Lower leg skin (tissue), 4 donors: ENCODE data around the gene SLC35E2B. TPM values are rescaled to one million over a fixed set of nuclear protein-coding genes. Genes with fewer than 3 reads are reported as not detected.
"Not testable (repeated sequence)": the region's sequence is repeated elsewhere in the genome, so short reads cannot be mapped to it uniquely, and the experiment has no call there.

Source experiments
- DNase-seq, 2 donors: peaks; one replicate each; pipeline ENCODE4 v3.0.0-alpha.2; 2019; ENCODE audit warnings: low spot score in 2 of 2
- H3K4me3 ChIP-seq: fragments of 200-600 bp; sonication (generic); 2 replicates; pipeline ENCODE4 v1.5.1; 2017; ENCODE audit warnings: mild to moderate bottlenecking, low read depth; ENCODE audit not compliant: poor library complexity, severe bottlenecking
- POLR2A ChIP-seq, 2 donors: fragments of 450-650 bp; IDR thresholded peaks; one replicate each; pipeline ENCODE4 v1.6.1; 2016 to 2017; ENCODE audit warnings: antibody characterized with exemption in 2 of 2, mild to moderate bottlenecking in 1 of 2, moderate library complexity in 1 of 2
- WGBS, 2 donors: methylation state at CpG; one replicate each; pipeline ENCODE4 v1.1.5; 2018; 5-methylcytosine and 5-hydroxymethylcytosine counted together
- intact Hi-C: fragments of 100-400 bp; cut with DNase I; formaldehyde crosslinking; loops from one replicate; pipeline ENCODE4 v1.15.0; 2023; ENCODE audit warnings: low total_unique reads
- total RNA-seq, 4 donors: library from RNA; depleted of rRNA; stranded (reverse); fragments of >200 nt; gene quantifications; one replicate each; pipeline ENCODE4 v1.1.0, GENCODE V29; 2016
- TF ChIP-seq, protein P1 (sequence below), 3 donors: fragments of 450-650 bp; IDR thresholded peaks; one replicate each; pipeline ENCODE4 v1.5.1; 2016; ENCODE audit warnings: antibody characterized with exemption in 3 of 3, mild to moderate bottlenecking in 3 of 3, moderate library complexity in 2 of 3

Gene SLC35E2B
- 10 to 100 TPM; 16.1 to 48.4 (median 31.4) TPM for total RNA-seq

DNA sequence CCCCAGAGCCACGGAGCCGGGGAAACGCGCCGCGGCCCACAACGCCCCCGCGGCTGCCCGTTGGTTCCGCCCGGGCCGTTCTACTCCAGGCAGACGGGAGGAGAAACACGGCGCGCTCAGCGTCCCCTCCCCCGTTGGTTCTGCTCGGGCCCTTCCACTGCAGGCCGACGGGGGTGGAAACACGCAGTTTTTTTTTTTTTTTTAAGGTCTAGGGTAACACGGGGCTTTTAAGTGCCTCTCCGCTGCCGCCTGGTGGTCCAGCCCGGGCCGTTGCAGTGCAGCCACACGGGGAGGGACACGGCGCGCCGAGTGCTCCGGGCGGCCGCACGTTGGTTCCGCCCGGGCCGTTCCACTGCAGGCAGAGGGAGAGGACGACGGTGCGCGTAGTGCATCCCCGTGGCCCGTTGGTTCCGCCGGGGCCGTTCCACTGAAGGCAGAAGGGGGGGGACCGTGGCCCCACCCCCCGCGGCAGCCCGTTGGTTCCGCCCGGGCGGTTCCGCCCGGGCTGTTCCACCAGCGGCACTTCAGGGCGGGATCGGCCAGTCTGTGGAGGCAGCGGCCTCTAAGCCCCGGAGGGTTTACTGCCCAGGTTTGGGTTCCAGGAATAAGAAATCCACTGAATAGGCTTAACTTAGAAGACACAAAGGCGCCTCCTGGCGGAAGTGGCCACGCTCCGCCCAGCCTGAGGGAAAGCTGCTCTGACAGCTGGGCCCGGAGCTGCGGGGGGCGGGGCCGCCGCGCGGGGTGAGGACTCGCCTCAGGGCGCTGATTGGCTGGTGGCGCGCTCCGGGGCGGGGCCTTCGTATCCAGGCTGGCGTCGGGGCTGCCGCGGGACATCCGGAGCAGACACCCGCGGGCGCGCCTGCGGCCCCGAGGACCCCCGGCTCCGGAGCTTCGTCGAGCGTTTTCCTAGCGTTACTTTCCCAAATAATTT, at the start of gene SLC35E2B:
SLC35E2B (minus strand) TSS at position 82 of the 934 bp plus-strand sequence. CDS start 16,096 bp downstream, outside the sequence.
- H3K4me3 ChIP-seq: peak within 1 kb of the TSS; percentile 63
- DNase-seq: peak; percentile 91 to 97
- intact Hi-C loops: not testable (repeated sequence)
- WGBS, 2 donors: no CpG with 5 or more reads among the region's 98 CpGs

DNA sequence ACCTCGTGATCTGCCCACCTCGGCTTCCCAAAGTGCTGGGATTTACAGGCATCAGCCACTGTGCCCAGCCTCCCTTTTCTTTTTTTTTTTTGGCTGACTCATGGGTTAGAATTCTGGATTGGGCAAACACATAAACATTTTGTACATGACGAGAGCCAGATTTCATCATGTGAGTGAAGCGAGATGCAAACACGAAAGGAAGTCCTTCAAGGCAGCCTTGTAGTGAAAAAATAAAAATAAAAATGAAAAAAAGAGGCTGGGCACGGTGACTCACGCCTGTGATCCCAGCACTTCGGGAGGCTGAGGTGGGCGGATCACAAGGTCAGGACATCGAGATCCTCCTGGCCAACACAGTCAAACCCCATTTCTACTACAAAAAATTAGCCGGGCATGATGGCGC, 48.4 kb upstream of the SLC35E2B start:
- H3K4me3 ChIP-seq, intact Hi-C loops, DNase-seq: not testable (repeated sequence)
- 61 to 67% methylated on average over 12 of the region's 12 CpGs for WGBS, 2 donors

DNA sequence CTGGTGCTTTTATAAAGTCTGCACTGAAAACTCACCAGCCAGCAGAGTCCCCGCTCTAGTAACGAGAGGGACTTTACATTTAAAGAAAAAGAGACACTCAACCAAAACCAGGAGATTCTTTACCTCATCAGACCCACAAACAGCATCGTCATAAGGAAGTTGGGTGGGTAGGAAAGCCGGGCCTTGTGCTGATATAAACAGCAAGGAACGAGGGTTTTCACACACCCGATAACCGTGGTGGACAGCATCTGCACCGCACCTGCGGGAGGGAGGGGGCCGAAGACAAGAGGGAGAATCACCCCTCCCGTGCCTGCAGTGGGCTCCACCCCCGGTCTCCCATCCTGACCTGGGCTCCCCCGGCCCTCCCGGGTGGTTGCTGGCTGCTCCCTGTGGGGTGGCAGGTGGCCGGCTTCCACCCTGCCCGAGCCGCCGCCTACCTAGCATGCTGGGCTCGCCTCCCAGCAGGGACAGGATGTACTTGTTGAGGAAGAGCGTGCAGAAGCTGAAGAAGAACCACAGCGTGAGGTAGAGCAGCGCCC, 46.3 kb upstream of the SLC35E2B start:
- peak in 1 of 2 donors; percentile 36 for DNase-seq
- 90 to 95% methylated on average over 4 to 8 of the region's 22 CpGs for WGBS, 2 donors
- intact Hi-C loops, H3K4me3 ChIP-seq: not testable (repeated sequence)

DNA sequence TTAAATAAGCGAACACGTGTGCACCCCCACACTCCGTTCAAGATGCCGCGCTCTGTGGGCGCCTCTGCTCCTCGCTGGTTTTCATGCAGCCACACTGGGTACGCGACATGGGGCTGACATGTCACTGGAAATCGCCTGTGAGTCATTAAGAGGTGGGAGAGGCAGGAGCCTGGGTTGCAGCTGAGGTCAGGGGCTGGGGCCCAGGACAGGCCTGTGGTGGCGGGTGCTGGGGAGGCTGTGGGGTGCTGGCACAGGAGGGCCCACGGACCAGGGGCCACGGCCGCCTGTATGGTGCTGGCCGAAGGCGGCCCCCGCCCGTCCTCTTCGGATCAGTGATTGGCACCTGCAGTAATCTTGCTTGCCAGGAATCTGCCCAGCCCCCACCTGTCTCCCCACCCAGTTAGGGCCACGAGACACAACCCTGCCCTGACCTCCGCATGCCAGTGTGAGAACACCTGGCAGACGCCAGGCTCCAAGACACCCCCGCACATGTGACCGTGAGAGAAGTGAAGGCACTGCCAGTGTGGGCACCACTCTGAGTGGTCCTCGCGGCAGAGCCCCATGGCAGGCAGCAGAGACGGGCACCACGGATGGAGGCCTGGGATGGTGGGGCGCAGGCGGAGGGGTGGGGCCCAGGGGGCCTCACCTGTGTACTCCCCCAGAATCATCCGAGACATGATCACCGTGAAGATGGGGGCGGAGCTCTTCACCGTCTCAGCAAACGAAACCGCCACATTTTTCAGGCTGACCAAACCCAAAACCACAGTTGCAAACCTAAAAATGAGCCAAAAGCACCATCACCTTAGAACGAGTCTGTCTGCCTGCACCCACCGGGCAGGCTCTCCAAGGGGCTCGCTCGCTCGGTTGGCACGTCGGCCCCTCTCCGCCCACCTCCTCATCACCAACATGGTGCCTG, 45.3 kb upstream of the SLC35E2B start:
- H3K4me3 ChIP-seq, intact Hi-C loops: not testable (repeated sequence)
- DNase-seq: peak; percentile 8 to 82
- WGBS, 2 donors: 89 to 91% methylated on average over 18 to 21 of the region's 44 CpGs

DNA sequence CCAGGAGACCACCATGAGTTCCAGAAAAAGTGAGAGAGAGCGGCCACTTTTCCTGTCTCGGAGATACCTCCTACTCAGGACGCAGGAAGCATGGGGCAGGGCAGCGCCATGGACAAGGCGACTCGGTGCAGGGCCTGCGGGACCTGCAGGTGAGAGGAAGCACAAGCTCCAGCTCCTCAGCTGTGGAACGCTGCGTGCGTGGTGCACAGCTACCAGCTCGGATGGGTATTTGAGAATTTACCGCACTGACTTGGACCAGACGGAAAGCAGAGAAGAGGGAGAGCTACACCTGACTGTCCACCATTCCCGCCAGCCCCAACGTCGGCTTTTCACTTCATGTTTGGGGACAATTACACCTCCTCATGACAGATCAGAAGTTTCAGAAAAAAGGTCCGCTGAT, 39.8 kb upstream of the SLC35E2B start:
- no peak overlapping the region for H3K4me3 ChIP-seq
- 89 to 90% methylated on average over 17 of the region's 17 CpGs for WGBS, 2 donors
- no peak for TF ChIP-seq POLR2A (IDR thresholded peaks at IDR 0.05)
- TF ChIP-seq, protein P1, sequence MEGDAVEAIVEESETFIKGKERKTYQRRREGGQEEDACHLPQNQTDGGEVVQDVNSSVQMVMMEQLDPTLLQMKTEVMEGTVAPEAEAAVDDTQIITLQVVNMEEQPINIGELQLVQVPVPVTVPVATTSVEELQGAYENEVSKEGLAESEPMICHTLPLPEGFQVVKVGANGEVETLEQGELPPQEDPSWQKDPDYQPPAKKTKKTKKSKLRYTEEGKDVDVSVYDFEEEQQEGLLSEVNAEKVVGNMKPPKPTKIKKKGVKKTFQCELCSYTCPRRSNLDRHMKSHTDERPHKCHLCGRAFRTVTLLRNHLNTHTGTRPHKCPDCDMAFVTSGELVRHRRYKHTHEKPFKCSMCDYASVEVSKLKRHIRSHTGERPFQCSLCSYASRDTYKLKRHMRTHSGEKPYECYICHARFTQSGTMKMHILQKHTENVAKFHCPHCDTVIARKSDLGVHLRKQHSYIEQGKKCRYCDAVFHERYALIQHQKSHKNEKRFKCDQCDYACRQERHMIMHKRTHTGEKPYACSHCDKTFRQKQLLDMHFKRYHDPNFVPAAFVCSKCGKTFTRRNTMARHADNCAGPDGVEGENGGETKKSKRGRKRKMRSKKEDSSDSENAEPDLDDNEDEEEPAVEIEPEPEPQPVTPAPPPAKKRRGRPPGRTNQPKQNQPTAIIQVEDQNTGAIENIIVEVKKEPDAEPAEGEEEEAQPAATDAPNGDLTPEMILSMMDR (IDR thresholded peaks at IDR 0.05): no peak
- intact Hi-C loops: no loop called here
- no peak for DNase-seq

DNA sequence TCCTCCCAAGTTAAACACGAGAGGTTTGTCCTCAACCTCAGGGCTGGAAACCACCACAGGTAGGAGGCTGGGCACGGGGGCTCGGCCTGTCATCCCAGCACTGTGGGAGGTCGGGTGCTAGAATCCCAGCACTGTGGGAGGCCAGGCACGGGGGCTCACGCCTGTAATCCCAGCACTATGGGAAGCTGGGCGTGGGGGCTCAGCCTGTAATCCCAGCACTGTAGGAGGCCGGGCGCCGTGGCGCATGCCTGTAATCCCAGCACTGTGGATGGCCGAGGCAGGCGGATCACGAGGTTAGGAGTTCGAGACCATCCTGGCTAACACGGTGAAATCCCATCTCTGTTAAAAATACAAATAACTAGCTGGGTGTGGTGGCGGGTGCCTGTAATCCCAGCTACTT, 38.3 kb upstream of the SLC35E2B start:
- TF ChIP-seq, protein P1 (IDR thresholded peaks at IDR 0.05): no peak
- TF ChIP-seq POLR2A (IDR thresholded peaks at IDR 0.05): no peak
- intact Hi-C loops: no loop called here
- H3K4me3 ChIP-seq: no peak overlapping the region
- DNase-seq: peak in 1 of 2 donors; percentile 49
- WGBS, 2 donors: 94% methylated on average over 13 to 17 of the region's 17 CpGs

DNA sequence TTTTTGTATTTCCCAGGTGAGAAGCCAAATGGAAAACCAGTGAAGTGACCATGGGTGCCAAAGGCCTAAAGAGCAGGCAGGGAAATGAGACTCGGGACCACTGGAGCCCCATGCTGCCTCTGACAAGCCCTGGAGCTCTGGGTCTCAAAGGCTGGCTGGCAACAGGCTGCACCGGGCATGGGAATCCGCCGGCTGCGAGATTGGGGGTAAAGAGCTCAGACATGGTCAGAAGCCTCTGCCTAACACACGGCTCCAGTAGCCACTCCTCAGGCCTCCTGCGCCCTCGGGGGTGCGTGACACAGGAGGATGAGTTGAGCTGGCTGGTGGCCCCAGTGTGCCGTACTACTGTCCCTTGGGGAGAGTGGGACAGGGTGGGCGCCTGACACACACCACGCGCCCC, 37.6 kb upstream of the SLC35E2B start:
- H3K4me3 ChIP-seq, intact Hi-C loops: not testable (repeated sequence)
- no CpG with 5 or more reads among the region's 13 CpGs for WGBS, 2 donors
- DNase-seq: peak in 1 of 2 donors; percentile 28

DNA sequence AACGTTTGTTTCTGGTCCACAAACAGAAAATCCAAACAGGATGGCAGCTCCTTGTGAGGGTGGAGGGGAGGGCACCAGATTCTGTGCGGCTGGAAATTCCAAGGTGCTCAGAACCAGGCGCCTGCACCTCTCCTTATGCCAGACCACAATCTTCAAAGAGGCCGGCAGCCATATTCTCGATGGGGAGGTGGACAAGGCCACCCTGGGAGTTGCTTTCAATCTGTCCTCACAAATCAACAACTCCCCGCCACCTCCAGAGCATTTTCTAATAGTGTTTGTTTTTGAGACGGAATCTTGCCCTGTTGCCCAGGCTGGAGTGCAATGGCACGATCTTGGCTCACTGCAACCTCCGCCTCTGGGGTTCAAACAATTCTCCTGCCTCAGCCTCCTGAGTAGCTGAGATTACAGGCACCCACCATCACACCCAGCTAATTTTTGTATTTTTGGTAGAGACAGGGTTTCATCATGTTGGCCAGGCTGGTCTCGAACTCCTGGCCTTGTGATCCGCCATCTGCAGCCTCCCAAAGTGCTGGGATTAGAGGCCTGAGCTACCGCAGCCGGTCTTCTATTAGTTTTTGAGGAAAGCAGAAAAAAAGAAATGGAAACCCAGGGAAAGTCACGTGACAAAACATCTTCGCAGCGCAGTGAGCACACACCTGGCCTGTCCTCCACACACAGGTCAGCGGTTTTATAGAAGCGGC, 36.7 kb upstream of the SLC35E2B start:
- intact Hi-C loops, H3K4me3 ChIP-seq: not testable (repeated sequence)
- DNase-seq: peak in 1 of 2 donors; percentile 52
- WGBS, 2 donors: 87 to 91% methylated on average over 10 to 14 of the region's 18 CpGs

DNA sequence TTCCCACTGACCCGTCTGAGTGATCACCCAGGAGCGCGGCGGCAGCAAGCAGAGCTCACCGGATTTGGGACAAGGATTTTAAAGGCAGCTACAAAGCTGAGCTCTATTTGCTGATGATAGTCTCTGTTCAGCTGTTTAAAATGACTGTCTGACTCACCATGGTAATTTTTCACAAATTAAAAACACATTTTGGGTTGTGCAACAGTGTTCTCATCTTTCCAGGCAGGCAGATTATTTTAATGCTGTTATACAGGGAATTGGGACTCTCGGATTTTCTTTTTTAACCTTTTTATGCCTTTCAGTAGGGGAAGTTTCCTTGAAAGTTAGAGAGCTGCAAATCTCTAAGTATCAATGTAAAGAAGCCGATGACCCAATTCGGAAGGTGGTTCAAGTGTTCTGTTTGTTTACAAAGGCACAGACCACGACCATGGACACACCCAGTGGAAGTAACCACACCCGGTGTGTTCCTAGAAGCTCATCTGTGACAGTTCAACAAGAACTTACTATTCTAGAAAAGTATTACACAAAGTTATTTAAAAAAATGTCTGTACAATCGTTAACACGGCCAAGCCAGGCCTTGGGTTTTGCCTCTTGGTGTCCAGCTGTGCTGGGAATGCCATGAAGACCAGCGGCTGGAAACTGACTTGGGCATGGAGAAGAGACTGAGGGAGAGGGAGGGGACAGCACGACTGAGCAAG, 35.9 kb upstream of the SLC35E2B start:
- intact Hi-C loops, H3K4me3 ChIP-seq: not testable (repeated sequence)
- 39 to 51% methylated on average over 8 to 10 of the region's 14 CpGs for WGBS, 2 donors
- peak in 1 of 2 donors; percentile 64 for DNase-seq

DNA sequence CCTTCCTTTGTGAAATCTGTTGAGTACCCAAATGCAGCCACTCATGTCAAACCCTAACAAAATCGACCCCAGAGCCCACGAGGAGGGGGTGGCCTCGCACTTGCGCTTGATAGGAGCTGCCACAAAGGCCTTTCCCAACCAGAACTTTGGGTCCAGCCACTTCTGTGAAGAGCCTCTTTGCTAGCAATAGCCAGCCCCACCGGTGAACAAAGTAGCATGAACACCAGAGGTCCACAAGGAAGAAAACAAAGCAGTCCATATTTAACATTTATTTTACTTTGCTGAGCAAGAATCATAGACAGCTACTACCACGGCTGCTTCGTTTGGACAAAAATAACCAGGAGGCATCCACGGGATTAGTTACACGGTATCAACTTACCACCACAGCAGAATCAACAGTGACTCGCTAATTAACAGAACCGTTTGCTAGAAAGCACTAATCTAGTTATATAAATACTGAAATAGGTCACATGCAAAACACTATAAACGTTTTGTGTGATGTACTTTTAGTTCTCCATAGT, 34.6 kb upstream of the SLC35E2B start:
- intact Hi-C loops: not testable (repeated sequence)

DNA sequence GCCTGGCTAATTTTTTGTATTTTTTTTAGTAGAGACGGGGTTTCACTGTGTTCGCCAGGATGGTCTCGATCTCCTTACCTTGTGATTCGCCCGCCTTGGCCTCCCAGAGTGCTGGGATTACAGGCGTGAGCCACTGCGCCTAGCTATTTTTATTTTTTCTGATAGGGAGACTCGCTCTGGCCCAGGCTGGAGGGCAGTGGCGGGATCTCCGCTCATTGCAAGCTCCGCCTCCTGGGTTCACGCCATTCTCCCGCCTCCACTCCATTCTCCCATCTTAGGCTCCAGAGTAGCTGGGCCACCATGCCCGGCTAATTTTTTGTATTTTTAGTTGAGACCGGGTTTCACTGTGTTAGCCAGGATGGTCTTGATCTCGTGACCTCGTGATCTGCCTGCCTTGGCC, 33.5 kb upstream of the SLC35E2B start:
- 94 to 96% methylated on average over 17 of the region's 17 CpGs for WGBS, 2 donors
- DNase-seq, intact Hi-C loops, H3K4me3 ChIP-seq: not testable (repeated sequence)

More for the DNA sequence above, 34.6 kb upstream of the SLC35E2B start:
- peak in 1 of 2 donors; percentile 60 for DNase-seq
- WGBS, 2 donors: 78 to 82% methylated on average over 11 of the region's 12 CpGs
- H3K4me3 ChIP-seq: not testable (repeated sequence)
